ENCODE results near the gene RNF13.
"Not testable (repeated sequence)": the region's sequence is repeated elsewhere in the genome, so short reads cannot be mapped to it uniquely, and the experiment has no call there.

Gene RNF13

DNA sequence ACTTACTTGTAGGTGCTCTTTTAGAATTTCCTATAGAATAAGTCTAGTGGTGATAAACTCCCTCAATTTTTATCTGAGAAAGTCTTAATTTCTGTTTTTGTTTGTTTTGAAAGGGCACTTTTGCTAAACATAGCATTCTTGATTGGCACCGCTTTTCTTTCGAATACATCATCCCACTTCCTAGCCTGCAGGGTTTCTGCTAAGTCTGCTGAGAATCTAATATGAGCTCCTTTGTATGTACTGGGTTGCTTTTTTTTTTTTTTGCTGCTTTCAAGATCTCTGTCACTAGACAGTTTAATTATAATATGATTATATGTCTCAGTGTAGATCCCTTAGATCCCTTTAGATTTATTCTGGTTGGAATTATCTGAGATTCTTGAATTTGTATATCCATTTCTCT lies 136.2 kb downstream of the RNF13 start:
- DNase-seq (ENCODE audit: low spot score), result no peak
- FAIRE-seq, result no peak

DNA sequence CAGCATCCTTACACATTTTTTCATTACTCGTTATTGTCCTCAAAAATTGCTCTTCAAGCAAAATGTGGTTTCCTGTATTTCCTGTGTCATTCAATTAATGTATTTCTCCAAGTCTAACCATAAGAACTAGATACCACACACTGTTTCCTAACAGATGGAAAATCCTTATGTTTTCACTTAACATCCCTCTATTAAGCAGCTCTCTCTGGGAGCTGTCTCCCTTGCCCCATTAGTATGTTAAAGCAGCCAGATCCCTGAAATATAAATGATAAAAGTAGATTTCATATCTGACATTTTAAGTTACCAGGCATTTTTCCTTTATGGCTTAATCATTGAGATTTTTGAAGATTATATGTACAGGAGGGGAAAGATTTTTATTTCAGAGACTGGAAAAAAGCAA lies 141.8 kb downstream of the RNF13 start:
- no peak for DNase-seq (ENCODE audit: low spot score)
- FAIRE-seq, result no peak

DNA sequence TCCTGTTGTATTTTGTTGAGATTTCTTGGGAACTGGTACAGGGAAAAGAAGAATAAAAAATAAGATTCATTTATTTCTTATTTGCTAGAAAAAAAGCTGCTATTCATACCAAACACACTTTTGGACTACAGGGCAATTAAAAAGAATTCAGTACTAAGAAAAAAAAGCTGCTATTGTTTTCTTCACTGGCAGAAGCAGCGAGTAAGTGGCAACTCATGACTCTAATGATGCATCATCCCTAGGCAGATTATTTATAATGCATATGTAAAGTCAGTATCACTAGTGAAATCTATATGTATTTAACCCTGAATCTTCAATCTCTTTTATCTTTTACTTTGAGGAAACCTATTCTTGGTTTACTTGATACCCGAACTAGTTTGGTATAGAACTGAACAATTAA lies 142.4 kb downstream of the RNF13 start:
- FAIRE-seq, result no peak

DNA sequence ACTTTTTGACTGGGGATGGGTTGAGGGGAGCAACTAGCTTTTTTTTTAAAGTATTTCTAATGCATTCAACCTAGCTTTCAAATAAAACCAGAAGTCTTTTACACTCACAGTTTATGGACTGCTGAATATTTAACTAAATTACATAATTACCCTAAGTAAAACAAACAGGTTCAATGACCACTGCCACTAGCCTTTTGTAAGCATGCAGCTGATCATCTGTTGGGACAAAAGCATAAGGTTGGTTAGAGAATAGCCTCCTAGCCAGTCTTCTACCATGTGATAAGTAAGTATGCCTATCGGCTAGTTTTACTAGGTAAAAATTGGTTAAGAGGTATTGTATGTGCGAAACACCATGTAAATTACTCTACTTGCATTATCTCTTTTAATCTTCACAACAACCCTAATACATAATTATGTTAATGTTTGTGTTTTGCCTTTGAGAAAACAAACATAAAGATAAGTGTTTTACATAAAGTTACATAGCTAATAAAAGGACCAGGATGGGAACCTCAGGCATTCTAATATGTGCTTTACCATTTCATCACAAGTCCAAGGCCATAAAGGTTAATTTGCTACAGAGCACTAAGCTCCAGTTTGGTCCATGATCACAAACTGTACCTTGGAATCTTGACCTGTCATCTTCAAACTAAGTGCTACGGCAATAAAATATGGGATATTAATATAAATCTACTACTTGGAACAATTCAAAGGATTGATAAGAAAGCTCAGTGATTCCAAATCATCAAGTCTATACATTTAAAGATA lies 144.5 kb downstream of the RNF13 start:
- DNase-seq (ENCODE audit: low spot score) (no peak), FAIRE-seq (no peak)

More for the DNA sequence above, 142.4 kb downstream of the RNF13 start:
- no peak for DNase-seq (ENCODE audit: low spot score)

DNA sequence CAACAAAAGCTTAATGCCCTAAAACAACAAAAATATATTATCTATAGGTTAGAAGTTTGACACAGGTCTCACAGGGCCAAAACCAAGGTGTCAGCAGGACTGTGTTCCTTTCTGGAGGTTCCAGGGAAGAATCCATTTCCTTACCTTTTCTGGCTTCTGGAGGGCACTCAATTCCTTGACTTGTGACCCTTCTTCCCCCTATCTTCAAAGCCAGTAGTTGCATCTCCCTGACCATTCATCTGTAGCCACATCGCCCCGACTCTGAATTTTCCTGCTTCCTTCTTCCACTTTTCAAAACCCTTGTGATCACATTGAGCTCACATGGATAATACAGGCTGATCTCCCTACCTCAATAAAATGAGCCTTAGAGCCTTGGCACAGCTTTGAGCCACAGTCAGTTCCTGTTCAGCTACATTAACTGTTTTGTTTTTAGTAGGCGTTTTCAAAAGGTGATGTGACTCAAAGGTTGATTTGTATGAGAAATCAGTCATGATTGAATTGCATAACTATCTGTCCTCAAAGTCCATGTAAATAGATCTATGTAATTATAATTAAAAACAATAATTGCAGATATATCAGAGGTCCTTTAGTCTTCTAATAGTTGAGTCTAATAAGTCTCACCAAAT lies 145.3 kb downstream of the RNF13 start:
- FAIRE-seq (no peak), DNase-seq (ENCODE audit: low spot score) (no peak)

DNA sequence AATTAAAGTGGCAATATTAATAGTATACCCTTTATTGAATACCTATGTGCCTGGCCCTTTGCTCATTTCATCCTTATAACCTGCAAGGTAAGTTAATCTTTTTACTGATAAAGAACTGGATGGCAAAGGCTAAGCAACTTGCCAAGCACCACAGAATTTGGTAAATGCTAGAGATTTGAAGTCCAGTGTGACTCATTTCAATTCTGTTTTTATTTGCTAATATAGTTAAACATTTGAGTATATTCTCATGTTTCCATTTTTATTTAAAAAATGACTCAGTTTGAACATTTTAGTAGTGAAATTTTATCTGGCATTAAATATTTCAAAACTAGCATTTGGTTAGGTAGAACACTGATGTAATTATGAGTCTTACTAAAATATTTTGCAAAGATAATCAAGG lies 146.4 kb downstream of the RNF13 start:
- FAIRE-seq, result no peak

DNA sequence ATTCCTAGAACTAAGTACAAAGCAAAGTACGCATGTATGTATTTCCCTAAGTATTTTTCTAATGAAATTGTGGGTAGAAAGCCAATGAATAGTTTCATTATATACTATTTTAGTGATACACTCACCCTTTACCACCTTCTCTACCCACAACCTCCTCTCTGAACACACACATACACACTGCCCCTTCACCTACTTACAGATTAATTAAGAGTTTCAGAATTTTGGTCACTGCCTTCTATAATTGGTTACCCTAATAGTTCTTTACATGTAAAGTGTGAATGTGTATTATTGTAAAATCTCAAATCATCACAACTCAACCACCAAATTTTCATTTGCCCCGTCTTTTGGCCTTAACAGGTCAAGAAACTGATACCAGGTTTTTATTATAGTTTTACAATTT lies 150.5 kb downstream of the RNF13 start:
- FAIRE-seq (no peak), DNase-seq (ENCODE audit: low spot score) (no peak)

More for the DNA sequence above, 146.4 kb downstream of the RNF13 start:
- DNase-seq (ENCODE audit: low spot score), result no peak

DNA sequence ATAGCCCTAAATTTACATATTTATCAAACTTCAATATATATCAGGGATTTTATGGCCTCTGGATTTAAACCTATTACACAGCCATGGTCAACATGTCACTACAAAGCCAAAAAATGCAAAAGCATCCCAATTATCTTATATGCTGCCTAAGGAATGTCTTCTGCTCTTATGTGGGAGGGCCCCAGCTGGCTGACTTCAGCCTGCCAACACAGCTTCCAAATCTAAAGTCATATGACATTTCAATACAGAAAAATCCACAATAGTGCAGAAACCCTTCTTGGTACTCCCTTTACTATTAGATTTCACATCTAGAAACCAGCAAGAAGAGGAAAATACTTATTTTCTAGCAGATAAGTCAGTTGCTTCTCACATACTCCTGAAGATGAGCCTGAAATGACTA lies 151.3 kb downstream of the RNF13 start:
- DNase-seq (ENCODE audit: low spot score), result no peak
- FAIRE-seq, result no peak

DNA sequence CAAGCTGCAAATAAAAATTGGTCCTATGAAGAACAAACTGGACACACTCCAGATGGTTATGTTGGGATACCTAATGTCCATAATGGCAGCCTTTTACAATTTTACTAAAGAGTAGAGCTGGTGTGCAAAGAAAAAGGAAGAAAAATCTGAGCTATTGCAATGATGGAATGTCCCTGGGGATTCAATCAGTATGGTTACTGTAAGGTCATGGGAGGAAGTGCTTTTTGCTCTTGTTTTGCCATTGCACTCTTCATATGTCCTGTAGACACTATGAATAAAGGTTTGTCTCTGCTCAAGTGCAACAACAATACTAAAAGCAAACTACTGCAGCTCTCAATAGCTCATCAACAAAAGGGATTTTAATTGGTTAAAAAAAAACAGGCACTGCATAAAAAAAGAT lies 152.3 kb downstream of the RNF13 start:
- FAIRE-seq (no peak), DNase-seq (ENCODE audit: low spot score) (no peak)

DNA sequence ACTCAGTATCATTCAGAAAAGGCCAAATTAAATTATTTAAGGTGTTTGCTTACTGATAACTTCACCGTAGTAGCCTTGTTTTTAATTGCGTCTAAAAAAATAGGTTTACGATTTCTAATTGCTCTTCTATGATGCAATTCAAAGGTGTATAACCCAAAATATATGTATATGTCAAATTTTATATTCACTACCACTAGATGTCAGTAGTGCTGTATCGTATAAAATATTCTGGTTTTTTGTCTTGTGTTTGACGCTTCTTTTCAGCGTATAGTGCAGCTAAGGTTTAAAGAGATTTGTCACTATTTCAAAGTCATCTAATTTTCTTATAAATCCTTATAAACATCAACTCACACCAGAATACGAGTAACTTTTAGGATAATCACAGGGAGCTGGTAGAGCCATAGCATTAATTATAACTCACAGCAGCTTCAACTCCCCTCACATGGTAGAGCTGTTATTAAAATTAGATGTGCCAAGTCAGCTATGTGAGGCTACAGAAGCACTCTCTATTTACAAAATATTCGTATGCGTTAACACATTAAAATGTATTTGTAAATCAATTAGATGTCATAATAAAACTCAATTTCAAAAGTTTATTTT lies 154.2 kb downstream of the RNF13 start:
- peak; percentile 21 for DNase-seq (ENCODE audit: low spot score)
- FAIRE-seq, result no peak

DNA sequence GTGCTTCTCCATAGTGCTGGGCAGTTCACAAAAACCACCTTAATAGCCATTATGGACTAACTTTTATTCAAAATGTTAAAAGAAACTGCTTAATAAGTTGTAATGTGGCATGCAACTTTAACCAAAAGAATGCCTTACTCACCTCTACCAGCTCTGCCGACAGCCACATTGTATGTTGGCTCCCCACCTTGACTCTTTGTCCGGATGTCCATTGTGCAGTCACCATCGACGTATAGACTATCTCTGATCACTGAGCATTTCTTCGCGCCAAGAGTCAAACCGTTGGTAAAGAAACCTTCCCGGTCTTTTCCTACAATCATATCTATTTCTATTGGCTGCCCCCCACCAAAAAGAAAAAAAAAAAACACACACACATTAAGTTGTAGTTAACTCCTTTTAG lies 155.2 kb downstream of the RNF13 start:
- DNase-seq (ENCODE audit: low spot score) (peak; percentile 4), FAIRE-seq (peak; percentile 40)

DNA sequence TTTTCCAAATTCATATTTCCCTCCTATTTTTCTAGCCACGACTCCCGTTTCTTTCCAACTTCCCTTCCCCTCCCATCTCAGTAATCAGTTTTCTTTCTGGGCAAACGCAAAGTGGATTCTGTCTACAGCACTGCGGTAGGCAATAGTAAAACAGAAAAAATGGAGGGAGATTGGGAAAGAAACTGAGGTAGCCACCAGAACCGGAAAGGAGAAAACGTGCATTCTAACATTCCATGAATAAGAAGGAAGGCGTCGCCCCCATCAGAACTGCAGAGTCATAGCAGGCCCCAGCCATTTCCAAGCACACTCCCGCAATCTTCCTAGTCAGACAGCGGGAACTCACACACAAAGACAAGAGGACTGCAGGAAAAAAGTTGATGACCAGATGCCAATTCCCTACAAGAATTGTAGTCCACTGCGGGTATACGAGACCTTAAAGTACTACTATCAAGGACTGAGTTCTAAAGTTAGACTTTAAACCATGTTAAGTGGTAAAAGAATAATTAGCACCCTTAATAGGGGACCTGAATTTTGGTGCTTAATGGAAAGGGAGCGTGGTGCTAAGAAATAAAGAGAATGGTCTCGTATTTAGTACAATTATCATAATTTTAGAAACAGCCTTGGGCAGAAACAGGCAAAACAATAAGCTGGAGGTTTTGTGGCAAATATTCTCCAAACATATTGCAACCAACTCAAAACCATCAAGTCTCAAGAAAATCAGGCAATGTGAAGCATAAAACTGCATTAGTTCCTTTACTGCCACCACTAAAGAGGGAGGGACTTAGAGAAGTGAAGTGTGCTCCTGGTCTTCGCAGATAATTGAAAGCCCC lies 156.3 kb downstream of the RNF13 start:
- DNase-seq (ENCODE audit: low spot score), result peak; percentile 60
- no peak for FAIRE-seq

DNA sequence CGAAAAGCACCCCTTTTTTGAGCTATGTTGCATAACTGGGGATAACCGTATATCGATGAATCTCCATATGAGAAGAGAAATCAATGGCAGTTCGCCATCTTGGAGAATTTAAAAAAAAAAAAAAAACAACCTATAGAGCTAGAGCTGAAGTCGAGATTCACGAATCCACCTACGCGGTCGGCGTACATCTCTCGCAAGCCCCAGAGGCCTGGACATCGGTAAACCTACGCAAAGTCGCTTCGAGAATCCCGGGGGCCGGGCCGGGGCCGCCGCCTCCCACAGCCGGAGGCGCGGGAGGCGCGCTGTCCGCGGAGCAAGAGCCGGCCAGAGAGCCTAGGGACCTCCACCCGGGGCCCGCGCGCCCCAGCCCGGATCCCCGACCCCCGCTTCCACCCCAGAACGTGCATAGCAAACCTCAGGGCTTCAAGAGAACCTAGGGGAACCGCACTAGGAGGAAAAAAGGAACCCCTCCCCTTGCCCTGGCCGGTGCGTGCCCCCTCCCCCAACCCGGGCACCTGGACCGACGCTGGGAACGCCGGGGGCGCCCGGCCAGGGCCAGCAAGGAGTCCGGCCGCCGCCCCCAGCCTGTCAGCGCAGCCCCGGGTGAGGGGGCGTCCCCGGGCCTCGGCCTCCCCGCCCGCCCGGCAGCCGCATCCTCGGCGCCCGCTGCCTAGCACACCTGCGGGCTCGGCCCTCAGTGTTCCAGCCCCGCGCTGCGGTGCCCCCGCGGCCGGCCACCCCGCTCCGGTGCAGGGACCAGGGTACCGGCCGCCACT lies 157.1 kb downstream of the RNF13 start:
- peak; percentile 29 for DNase-seq (ENCODE audit: low spot score)
- FAIRE-seq, result no peak

DNA sequence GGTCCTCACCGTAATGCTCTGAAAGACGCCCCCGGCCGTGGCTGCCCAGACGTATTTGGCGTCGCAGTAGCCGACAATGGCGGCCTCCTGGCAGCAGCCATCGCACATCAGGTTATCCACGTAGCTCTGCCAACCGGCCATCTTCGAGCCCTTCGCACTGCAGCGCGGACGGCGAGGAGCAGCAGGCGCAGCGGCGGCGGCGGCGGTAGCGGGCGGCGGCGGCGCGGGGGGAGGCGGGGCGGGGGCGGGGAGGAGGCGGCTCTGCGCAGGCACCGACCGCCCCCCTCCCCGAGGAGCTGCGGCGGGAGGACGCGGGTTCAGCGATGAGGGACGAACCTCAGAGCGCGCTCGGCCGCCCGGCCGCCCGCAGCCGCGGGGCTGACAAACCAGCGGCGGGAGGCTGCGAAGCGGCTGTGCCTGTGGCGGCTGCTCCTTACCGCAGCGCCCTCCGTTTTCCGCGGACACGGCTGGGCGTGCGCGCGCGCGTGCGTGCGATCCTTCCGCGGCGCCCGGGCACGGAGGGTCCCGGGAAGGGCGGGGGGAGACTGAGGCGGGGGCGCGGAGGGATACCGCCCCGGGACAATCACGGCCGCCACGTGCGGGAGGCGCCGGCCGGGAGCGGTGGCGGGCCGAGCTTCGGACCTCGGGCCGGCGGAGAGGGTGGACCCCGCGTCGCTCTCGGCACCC lies 157.8 kb downstream of the RNF13 start, which contains the start of gene PFN2:
Gene PFN2 (minus strand): TSS at position 180 of the 687 bp plus-strand sequence. CDS start 39 bp downstream, at position 141.
- DNase-seq (ENCODE audit: low spot score) (peak; percentile 71), FAIRE-seq (no peak)

DNA sequence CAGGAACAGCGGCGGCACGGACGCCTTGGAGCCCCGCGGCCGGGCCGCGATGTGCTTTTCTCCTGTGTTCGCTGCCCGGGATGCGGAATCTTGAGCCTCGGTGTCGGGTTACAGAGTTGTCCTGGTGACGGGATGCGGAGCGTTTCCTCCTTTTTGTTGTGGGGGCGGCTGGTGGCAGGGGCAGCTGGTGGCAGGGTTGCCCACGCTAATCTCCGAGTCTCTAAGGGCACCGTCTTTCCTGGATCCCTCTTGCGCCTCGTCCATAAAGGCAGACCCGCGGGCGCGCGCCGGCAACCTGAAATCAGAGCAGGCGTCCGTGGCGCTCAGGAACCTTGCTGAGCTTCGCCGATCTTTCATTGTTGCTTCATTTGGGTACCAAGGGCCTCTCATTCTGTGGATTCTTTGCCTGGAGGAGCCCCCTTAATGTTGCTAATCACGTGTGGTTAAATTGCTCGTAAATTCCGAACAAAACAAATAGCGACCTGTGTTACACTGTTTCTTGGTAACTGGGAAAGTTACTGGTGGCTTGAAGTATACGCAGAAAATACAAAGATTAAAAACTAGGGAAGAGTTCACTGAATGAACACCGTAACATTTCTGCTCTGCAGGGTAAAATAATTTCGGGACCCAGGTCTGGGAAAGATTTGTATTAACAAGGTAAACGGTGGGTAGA lies 158.5 kb downstream of the RNF13 start:
- peak; percentile 2 for DNase-seq (ENCODE audit: low spot score)
- FAIRE-seq, result no peak

DNA sequence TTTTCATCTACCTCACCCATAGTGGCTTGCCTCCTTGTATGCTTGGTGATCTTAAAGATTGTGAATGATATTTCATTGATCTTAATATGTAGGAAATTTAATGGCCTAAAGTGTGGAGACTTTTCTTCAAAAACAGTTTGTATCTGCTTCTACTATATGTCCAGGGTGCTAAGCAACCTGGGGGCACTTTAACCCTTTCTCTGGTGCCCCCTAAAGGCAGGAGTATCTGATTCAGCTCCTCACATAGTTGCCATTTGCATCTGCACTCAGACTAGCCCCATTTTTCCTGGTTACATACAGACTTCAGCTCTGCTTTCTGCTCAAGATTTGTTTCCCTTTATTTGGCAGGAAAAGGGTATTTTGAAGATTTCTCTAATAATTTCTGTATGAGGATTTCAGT lies 162.9 kb downstream of the RNF13 start:
- DNase-seq (ENCODE audit: low spot score) (no peak), FAIRE-seq (no peak)

DNA sequence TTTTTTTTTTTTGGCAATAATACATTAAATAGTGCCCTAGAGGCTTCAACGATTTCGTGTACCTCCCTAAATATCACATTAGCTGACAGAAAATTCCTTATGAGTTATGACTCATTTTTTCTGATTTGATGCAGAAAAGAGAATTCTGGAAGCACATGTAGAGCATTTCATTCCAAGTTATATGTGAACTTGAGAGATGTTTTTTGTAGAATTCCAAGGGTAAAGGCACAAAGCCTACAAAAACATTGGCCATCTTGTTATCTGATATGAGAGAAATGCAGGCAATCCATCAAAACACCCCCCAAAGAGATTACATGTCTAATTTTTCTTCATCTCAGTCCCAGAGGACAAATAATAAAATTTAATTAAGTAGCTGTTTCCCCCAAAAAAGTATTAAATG lies 164.4 kb downstream of the RNF13 start:
- FAIRE-seq (no peak), DNase-seq (ENCODE audit: low spot score) (no peak)

DNA sequence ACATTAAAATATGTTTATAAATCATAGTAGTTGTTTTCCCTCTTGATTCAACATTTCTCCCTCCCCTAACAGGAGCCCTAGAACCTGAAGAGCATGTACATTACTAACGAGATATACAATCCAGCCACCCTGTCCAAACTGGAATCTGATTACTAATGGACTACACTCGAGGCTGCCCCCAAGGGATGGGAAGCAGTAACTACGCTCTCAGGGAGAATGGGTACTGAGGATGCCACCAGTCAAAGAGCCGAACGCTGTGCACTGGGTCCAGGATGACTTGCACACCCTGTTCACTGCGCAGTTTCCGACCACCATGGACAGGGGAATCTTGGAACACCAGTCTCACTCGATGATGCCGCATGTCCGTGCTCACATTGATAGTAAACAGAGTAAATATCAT lies 169.0 kb downstream of the RNF13 start:
- not testable (repeated sequence) for DNase-seq (ENCODE audit: low spot score)
- peak; percentile 95 for FAIRE-seq

DNA sequence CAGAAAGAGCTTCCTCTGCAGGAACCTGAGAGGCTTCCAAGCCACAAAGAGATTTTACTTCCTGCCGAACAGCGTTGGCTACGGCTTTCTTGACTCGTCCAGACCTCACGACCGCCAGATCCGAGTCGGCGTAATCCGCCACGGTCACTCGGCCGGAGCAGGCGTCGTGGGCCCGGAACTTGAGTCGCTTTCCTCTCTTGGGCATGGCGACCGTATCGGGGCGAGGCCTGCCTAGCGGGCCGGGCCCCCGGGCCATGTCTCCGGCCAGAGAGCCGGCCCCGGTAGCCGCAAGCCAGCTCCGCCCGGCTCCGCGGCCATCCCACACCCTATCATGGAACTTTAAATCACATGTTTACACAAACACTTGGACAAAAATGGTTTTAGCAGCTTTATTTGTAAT lies 170.0 kb downstream of the RNF13 start:
- not testable (repeated sequence) for DNase-seq (ENCODE audit: low spot score); FAIRE-seq

DNA sequence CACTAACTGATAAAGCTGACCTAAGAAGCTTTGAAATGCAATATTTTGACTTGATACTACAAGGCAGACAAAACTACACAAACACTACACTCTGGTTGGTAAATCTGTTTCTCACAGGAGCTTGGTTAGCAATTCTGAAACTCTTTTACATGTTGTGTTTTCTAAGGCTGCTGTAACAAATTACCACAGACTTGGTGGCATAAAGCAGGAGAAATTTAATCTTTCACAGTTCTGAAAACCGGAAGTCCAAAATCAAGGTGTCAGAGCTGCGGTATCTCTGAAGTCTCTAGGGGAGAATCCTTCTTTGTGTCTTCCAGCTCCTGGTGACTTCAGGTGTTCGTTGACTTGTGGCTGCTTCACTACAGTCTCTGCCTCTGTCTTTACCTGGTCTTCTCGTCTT lies 170.6 kb downstream of the RNF13 start:
- FAIRE-seq (no peak), DNase-seq (ENCODE audit: low spot score) (no peak)

All from urothelium cell line (cell line).